ENCODE data around the gene TMIGD3. TPM values are rescaled to one million over a fixed set of nuclear protein-coding genes. Genes with fewer than 3 reads are reported as not detected.

Gene TMIGD3
- total and polyA plus RNA-seq, 2 of the 4 experiments (the other 2 are of a cell fraction), result under 0.01 to 0.12 TPM

- H3K18ac ChIP-seq (ENCODE audit: low read depth, low read length), result no peak overlapping the region
- H3K23ac ChIP-seq (ENCODE audit: low read depth, low read length), result no peak overlapping the region
- peaks cover 0 to 9% of the 10 kb centered on the region in 2 experiments; a peak in 2 of 4 replicates for H3K79me1 ChIP-seq (ENCODE audit: low read depth in 1 of 2, low read length in 2 of 2)
- intact Hi-C loops (cut with micrococcal nuclease), result no loop called here
- ATAC-seq (ENCODE audit: low read depth) (peak; percentile 84), DNase-seq (peak; percentile 83)
- H3K27me3 ChIP-seq (ENCODE audit: control insufficient read depth, insufficient read depth, low read length), result no peaks in the 10 kb centered on the region
- peaks cover 4% of the 10 kb centered on the region; the same call in 1 of the 2 replicates for H3K9me1 ChIP-seq (ENCODE audit: insufficient read depth, low read length)
- no peak overlapping the region for H2AK5ac ChIP-seq (ENCODE audit: low read depth, low read length)
- BruUV-seq (replicated peaks), result no TSS peak
- H2BK120ac ChIP-seq (ENCODE audit: low read depth, low read length), result no peak overlapping the region
- no peak overlapping the region for H3K14ac ChIP-seq (replicated peaks; ENCODE audit: low read depth, low read length)
- H3K4me1 ChIP-seq (ENCODE audit: control insufficient read depth, insufficient read depth, low read length), result peaks cover 5% of the 10 kb centered on the region
- no peak overlapping the region for H3K4ac ChIP-seq (ENCODE audit: low read depth, low read length)
- POLR2A ChIA-PET (ENCODE audit: unreplicated experiment), result interaction anchor here (1.0 kb wide), 1 partner anchor 12 kb away, joined by 3 read pairs; the partner anchor contains the start of genes ATP5PB and WDR77
- no peak overlapping the region for H2AFZ ChIP-seq (replicated peaks; ENCODE audit: low read length, poor library complexity)
- H2BK5ac ChIP-seq (ENCODE audit: low read depth, low read length, poor library complexity, severe bottlenecking), result peak overlapping the region; percentile 87
- peaks cover 19% of the 10 kb centered on the region for H3K36me3 ChIP-seq (ENCODE audit: control insufficient read depth, insufficient read depth, low read length)
- TF ChIP-seq MXI1 (IDR thresholded peaks at IDR 0.05; ENCODE audit: borderline replicate concordance, low read depth, low read length) (no peak), CTCF (conservative IDR thresholded peaks at IDR 0.05; ENCODE audit: low read depth, low read length) (no peak), CHD1 (IDR thresholded peaks at IDR 0.05; ENCODE audit: low read depth, low read length) (no peak), FOS (IDR thresholded peaks at IDR 0.05; ENCODE audit: low read depth, low read length) (peak; percentile 50; the same call in 1 of the 2 replicates)
- no peak overlapping the region for H4K5ac ChIP-seq (ENCODE audit: low read depth, low read length)
- no peak overlapping the region for H4K91ac ChIP-seq (ENCODE audit: insufficient read depth, low read depth, low read length)
- H2BK15ac ChIP-seq (ENCODE audit: low read depth, low read length), result no peak overlapping the region
- H3K4me3 ChIP-seq (ENCODE audit: insufficient read depth, low read depth, low read length), result no peak overlapping the region
- peak overlapping the region; percentile 47; the same call in 1 of the 2 replicates for H3K27ac ChIP-seq (ENCODE audit: insufficient read depth, low read length)
- no peak overlapping the region for H2BK20ac ChIP-seq (ENCODE audit: low read depth, low read length)
- WGBS, 2 experiments (ENCODE audit: extremely low coverage in 2 of 2, insufficient read length in 1 of 2), result 10% methylated on average over 2 of the region's 3 CpGs; no CpG with 5 or more reads in 1 of the 2 experiments
- H2AK9ac ChIP-seq (replicated peaks; ENCODE audit: low read depth, low read length, poor library complexity), result no peak overlapping the region
- no peak overlapping the region for H3K9ac ChIP-seq (ENCODE audit: low read depth, low read length)
- H4K20me1 ChIP-seq (ENCODE audit: insufficient read depth, low read length), result no peaks in the 10 kb centered on the region
- H3K4me2 ChIP-seq (ENCODE audit: low read depth, low read length), result peak overlapping the region; percentile 32; the same call in 1 of the 2 replicates
- H3K56ac ChIP-seq (ENCODE audit: extremely low read depth, insufficient read depth, low read length), result no peak overlapping the region
- CTCF ChIA-PET, result no interaction called here
- H4K8ac ChIP-seq (ENCODE audit: low read depth in 2 of 2, low read length in 2 of 2), result no peak overlapping the region
- dilution Hi-C loops (cut with HindIII; ENCODE audit: low sequenced_read_pairs, unreplicated experiment), result no loop called here
- in situ Hi-C loops (cut with MboI; ENCODE audit: low sequenced_read_pairs), result no loop called here
- H3K9me3 ChIP-seq (ENCODE audit: control insufficient read depth, insufficient read depth, low read length), result no peaks in the 10 kb centered on the region
Observed at GRCh38 chr1:111436726-111437125, 66.7 kb downstream of the TMIGD3 start.

Small RNAs within 50 kb of the gene (microRNA-seq; reads per million reads assigned to microRNA genes)
- gene RF00019 (ENCODE audit: insufficient read depth, insufficient read length) (not detected), gene RNU6-792P (ENCODE audit: insufficient read depth, insufficient read length) (not detected)

Small RNAs within 50 kb of the gene (small RNA-seq; reads per million reads assigned to genes)
- gene RF00019 (0 reads per million in 5 experiments), gene RNU6-792P (0 to 6.9 (median 0.57) reads per million in 5 experiments)

Other genes starting within 250 kb of the TMIGD3 start
- not detected in 2 replicates for gene CHIA, start 212.8 kb downstream of the TMIGD3 start, total RNA-seq (2012; rRNA removed)
- not detected in 2 replicates for gene CHIA, start 212.8 kb downstream of the TMIGD3 start, polyA plus RNA-seq (2012; rRNA removed)
- under 0.01 and 0.18 TPM in 2 replicates for gene OVGP1, start 75.9 kb downstream of the TMIGD3 start, total RNA-seq (2012; rRNA removed)
- 0.50 and 0.58 TPM in 2 replicates for gene OVGP1, start 75.9 kb downstream of the TMIGD3 start, polyA plus RNA-seq (2012; rRNA removed)
- 73.6 and 80.8 TPM in 2 replicates for gene WDR77, start 54.4 kb downstream of the TMIGD3 start, total RNA-seq (2012; rRNA removed)
- 87.0 and 91.9 TPM in 2 replicates for gene WDR77, start 54.4 kb downstream of the TMIGD3 start, polyA plus RNA-seq (2012; rRNA removed)
- 234 and 382 TPM in 2 replicates for gene ATP5PB, start 54.2 kb downstream of the TMIGD3 start, total RNA-seq (2012; rRNA removed)
- gene ATP5PB, start 54.2 kb downstream of the TMIGD3 start, polyA plus RNA-seq (2012; rRNA removed), result 265 and 301 TPM in 2 replicates
- gene C1orf162, start 29.6 kb downstream of the TMIGD3 start, total RNA-seq (2012; rRNA removed), result not detected in 2 replicates
- 0.12 TPM in 1 of 2 replicates, not detected in the other for gene C1orf162, start 29.6 kb downstream of the TMIGD3 start, polyA plus RNA-seq (2012; rRNA removed)
- not detected in 2 replicates for gene ADORA3, start within 50 bp of the TMIGD3 start, total RNA-seq (2012; rRNA removed)
- gene ADORA3, start within 50 bp of the TMIGD3 start, polyA plus RNA-seq (2012; rRNA removed), result not detected in 2 replicates
- gene RAP1A, start 116.2 kb upstream of the TMIGD3 start, total RNA-seq (2012; rRNA removed), result 18.1 and 35.3 TPM in 2 replicates
- gene RAP1A, start 116.2 kb upstream of the TMIGD3 start, polyA plus RNA-seq (2012; rRNA removed), result 34.4 and 43.6 TPM in 2 replicates
- 1.7 and 2.2 TPM in 2 replicates for gene INKA2, start 235.8 kb upstream of the TMIGD3 start, total RNA-seq (2012; rRNA removed)
- 1.3 and 2.6 TPM in 2 replicates for gene INKA2, start 235.8 kb upstream of the TMIGD3 start, polyA plus RNA-seq (2012; rRNA removed)